ENCODE measurements around the gene NUDT19. TPM values are rescaled to one million over a fixed set of nuclear protein-coding genes. Genes with fewer than 3 reads are reported as not detected.

The NUDT19 gene
- polyA plus RNA-seq, 3 donors, result 3.8 to 5.6 (median 4.6) TPM

- Histone ChIP-seq H3K9ac (ENCODE audit: insufficient read depth, low read length, poor library complexity, severe bottlenecking) (no peak overlapping the region), H3K4me2 (replicated peaks; ENCODE audit: extremely low read depth, low read length, poor library complexity, severe bottlenecking) (no peak overlapping the region), H4K20me1 (ENCODE audit: insufficient read depth, low read length) (no peaks in the 10 kb centered on the region), H3K9me3 (replicated peaks in 1 of 2; ENCODE audit: control insufficient read depth in 1 of 2, insufficient read depth in 1 of 2, low read length in 2 of 2) (no peaks in the 10 kb centered on the region), H3K79me2 (ENCODE audit: insufficient read depth, low read length) (no peaks in the 10 kb centered on the region), H3K4me3 (replicated peaks in 1 of 3; ENCODE audit: low read depth in 2 of 3, low read length in 3 of 3) (no peak overlapping the region), H3K36me3 (replicated peaks in 1 of 2; ENCODE audit: control insufficient read depth in 1 of 2, insufficient read depth in 2 of 2, low read length in 2 of 2) (no peaks in the 10 kb centered on the region), H2AFZ (ENCODE audit: insufficient read depth, low read depth, low read length, poor library complexity, severe bottlenecking) (no peak overlapping the region), H3K4me1 (ENCODE audit: control insufficient read depth in 1 of 2, insufficient read depth in 2 of 2, low read length in 2 of 2) (no peaks in the 10 kb centered on the region), H3K27me3 (ENCODE audit: control insufficient read depth in 2 of 2, insufficient read depth in 2 of 2, low read length in 2 of 2) (peaks cover 0 to 9% of the 10 kb centered on the region in 2 donors), H3K27ac (ENCODE audit: low read depth in 1 of 2, low read length in 2 of 2) (no peak overlapping the region)
- TF ChIP-seq CTCF (IDR thresholded peaks at IDR 0.05), result no peak
- Mint-ChIP-seq H3K36me3 (no peaks in the 10 kb centered on the region), H3K4me3 (no peak overlapping the region), H3K27ac (no peak overlapping the region), H3K9me3 (no peaks in the 10 kb centered on the region), H3K27me3 (ENCODE audit: low read depth in 3 of 3) (peaks cover 3 to 6% (median 5%) of the 10 kb centered on the region in 3 donors), H3K4me1 (no peaks in the 10 kb centered on the region)
- no CpG with 5 or more reads among the region's 9 CpGs for WGBS (ENCODE audit: insufficient coverage)
- intact Hi-C loops (cut with micrococcal nuclease), result no loop called here
- DNase-seq, result no peak
These were observed 51.4 kb downstream of the NUDT19 start for GRCh38 chr19:32743021-32743420.

- no peaks in the 10 kb centered on the region for H3K9me3 Mint-ChIP-seq
- Histone ChIP-seq H3K27ac (ENCODE audit: low read depth in 1 of 2, low read length in 2 of 2) (no peak overlapping the region), H3K4me2 (replicated peaks; ENCODE audit: extremely low read depth, low read length, poor library complexity, severe bottlenecking) (no peak overlapping the region), H4K20me1 (ENCODE audit: insufficient read depth, low read length) (no peaks in the 10 kb centered on the region), H3K4me3 (replicated peaks in 1 of 3; ENCODE audit: low read depth in 2 of 3, low read length in 3 of 3) (no peak overlapping the region), H3K79me2 (ENCODE audit: insufficient read depth, low read length) (no peaks in the 10 kb centered on the region), H3K4me1 (ENCODE audit: control insufficient read depth in 1 of 2, insufficient read depth in 2 of 2, low read length in 2 of 2) (no peaks in the 10 kb centered on the region), H3K9ac (ENCODE audit: insufficient read depth, low read length, poor library complexity, severe bottlenecking) (no peak overlapping the region), H3K36me3 (replicated peaks in 1 of 2; ENCODE audit: control insufficient read depth in 1 of 2, insufficient read depth in 2 of 2, low read length in 2 of 2) (no peaks in the 10 kb centered on the region), H3K9me3 (replicated peaks in 1 of 2; ENCODE audit: control insufficient read depth in 1 of 2, insufficient read depth in 1 of 2, low read length in 2 of 2) (no peaks in the 10 kb centered on the region), H3K27me3 (ENCODE audit: control insufficient read depth in 2 of 2, insufficient read depth in 2 of 2, low read length in 2 of 2) (peaks cover 0 to 12% of the 10 kb centered on the region in 2 donors), H2AFZ (ENCODE audit: insufficient read depth, low read depth, low read length, poor library complexity, severe bottlenecking) (no peak overlapping the region)
- no peaks in the 10 kb centered on the region for H3K4me1 Mint-ChIP-seq
- DNase-seq, result no peak
- TF ChIP-seq CTCF (IDR thresholded peaks at IDR 0.05), result no peak
- H3K4me3 Mint-ChIP-seq, result no peak overlapping the region
- H3K27ac Mint-ChIP-seq, result no peak overlapping the region
- peaks cover 3 to 7% (median 5%) of the 10 kb centered on the region in 3 donors for H3K27me3 Mint-ChIP-seq (ENCODE audit: low read depth in 3 of 3)
- intact Hi-C loops (cut with micrococcal nuclease), result no loop called here
- H3K36me3 Mint-ChIP-seq, result no peaks in the 10 kb centered on the region
- WGBS (ENCODE audit: insufficient coverage), result 97% methylated on average over 3 of the region's 4 CpGs
These were observed 51.8 kb downstream of the NUDT19 start for GRCh38 chr19:32743447-32743846.
